GM18517 (cell line): Measurements from ENCODE around the gene SLC25A23.

Experiments
- ATAC-seq: cut with Tn5 transposase; IDR thresholded peaks from one replicate; pipeline ENCODE4 v1.9.1; 2021; ENCODE audit warnings: mild to moderate bottlenecking, moderate library complexity; ENCODE audit not compliant: unreplicated experiment

SLC25A23 gene

GRCh38 chr19:6425732-6426620 is 33.6 kb downstream of the SLC25A23 start:
- no peak for ATAC-seq

GRCh38 chr19:6424939-6425731 is 34.5 kb downstream of the SLC25A23 start:
- ATAC-seq: peak; percentile 92

GRCh38 chr19:6424195-6424938 is 35.2 kb downstream of the SLC25A23 start, which contains the start of gene KHSRP:
Gene KHSRP, minus strand, starts transcription at chr19:6424811. Its CDS starts 110 bp downstream, at chr19:6424701.
- no peak for ATAC-seq

- no peak for ATAC-seq
Observed at GRCh38 chr19:6423499-6424194, 35.9 kb downstream of the SLC25A23 start.

GRCh38 chr19:6421075-6422014 is 38.2 kb downstream of the SLC25A23 start:
- no peak for ATAC-seq

- ATAC-seq: no peak
Observed at GRCh38 chr19:6418562-6418932, 41.0 kb downstream of the SLC25A23 start.

- no peak for ATAC-seq
Observed at GRCh38 chr19:6417713-6418561, 41.7 kb downstream of the SLC25A23 start.

GRCh38 chr19:6416658-6417405 is 42.8 kb downstream of the SLC25A23 start:
- no peak for ATAC-seq

- ATAC-seq: no peak
Observed at GRCh38 chr19:6415591-6416190, 43.9 kb downstream of the SLC25A23 start.

GRCh38 chr19:6414793-6415590 is 44.6 kb downstream of the SLC25A23 start:
- ATAC-seq: no peak

GRCh38 chr19:6413721-6414643 is 45.6 kb downstream of the SLC25A23 start:
- ATAC-seq: no peak

GRCh38 chr19:6413291-6413690 is 46.3 kb downstream of the SLC25A23 start:
- ATAC-seq: no peak

GRCh38 chr19:6412447-6413091 is 47.0 kb downstream of the SLC25A23 start:
- no peak for ATAC-seq

GRCh38 chr19:6412061-6412446 is 47.5 kb downstream of the SLC25A23 start:
- no peak for ATAC-seq

GRCh38 chr19:6409346-6409745 is 50.2 kb downstream of the SLC25A23 start:
- ATAC-seq: no peak
